ENCODE results near the gene IQGAP2. TPM values are rescaled to one million over a fixed set of nuclear protein-coding genes. Genes with fewer than 3 reads are reported as not detected.
"Not testable (repeated sequence)": the region's sequence is repeated elsewhere in the genome, so short reads cannot be mapped to it uniquely, and the experiment has no call there.

The IQGAP2 gene
- polyA plus RNA-seq, 1 donor: 8.2 TPM

GRCh38 chr5:76412511-76412910 lies 9.4 kb downstream of the IQGAP2 start:
- DNase-seq (ENCODE audit: low read depth): no peak

DNA sequence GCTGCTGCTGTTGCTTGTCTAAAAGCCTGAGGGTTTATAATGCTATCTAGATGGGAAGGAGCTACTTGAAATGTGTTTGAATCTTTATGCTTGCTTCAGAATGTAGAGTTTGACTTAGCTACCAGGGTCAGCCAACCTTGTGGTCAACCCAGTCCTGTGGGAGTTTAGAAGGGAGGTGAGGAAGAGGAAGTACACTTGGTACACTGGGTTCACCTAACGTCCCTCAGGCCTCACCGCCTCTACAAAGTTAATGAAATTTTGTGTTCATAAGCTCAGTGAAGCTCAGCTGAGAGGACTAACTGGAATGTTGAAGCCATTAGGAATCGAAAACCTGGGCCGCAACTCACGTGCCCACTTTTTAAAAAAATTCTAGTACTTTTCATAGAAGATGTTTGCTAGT lies 10.7 kb downstream of the IQGAP2 start:
- DNase-seq (ENCODE audit: low read depth): no peak

- no peak for DNase-seq (ENCODE audit: low read depth)
Measured at GRCh38 chr5:76414788-76415187, 11.7 kb downstream of the IQGAP2 start.

- DNase-seq (ENCODE audit: low read depth): no peak
Measured at GRCh38 chr5:76415855-76416254, 12.8 kb downstream of the IQGAP2 start.

DNA sequence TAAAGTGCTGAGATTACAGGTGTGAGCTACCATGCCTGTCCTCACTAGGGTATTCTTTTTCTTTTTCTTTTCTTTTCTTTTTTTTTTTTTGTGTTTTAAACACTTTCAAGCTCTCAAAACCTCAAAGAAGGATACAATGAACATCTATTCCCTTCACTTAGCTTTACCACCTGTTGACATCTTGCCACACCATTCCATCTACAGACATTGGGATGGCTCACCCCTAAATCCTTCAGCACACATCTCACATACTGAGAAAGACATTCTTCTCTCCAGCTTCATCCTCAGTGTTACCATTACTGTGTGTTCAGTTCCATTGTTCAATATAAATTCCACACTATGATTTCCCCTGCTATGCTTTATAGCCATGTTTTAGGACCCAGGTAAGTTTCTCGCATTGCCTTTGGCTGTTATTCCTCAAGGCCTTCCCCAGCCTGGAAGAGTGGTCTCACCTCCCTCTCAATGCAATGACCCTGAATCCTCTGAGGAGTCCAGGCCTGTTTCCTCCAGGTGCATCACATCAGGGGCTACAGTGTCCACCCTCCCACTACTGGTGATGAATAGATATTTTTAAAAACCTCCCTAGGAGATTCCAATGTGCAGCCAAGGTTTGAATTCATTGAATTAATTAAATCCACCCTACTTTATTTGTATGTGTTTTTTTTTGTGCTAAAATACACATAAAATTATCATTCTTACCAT lies 16.7 kb downstream of the IQGAP2 start:
- DNase-seq (ENCODE audit: low read depth): no peak

DNA sequence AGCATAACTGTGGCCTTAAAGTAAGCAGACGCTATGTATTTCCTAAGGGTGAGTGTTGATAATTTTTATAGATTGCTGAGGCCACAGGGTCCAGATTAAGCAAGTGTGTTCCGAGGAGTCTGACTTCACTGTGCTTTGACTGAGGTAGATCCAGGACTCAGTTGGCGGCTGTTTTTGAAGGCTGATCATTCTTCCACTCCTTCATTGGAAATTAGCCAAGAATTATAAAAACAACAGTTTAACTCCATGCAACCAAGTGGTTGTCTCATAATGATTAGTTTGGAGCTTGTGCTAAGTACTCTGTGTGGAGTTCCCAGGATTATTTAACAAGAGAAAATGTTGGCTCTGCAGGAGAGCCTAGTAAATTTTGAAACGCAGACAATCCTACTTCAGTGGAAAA lies 19.1 kb downstream of the IQGAP2 start:
- no peak for DNase-seq (ENCODE audit: low read depth)

DNA sequence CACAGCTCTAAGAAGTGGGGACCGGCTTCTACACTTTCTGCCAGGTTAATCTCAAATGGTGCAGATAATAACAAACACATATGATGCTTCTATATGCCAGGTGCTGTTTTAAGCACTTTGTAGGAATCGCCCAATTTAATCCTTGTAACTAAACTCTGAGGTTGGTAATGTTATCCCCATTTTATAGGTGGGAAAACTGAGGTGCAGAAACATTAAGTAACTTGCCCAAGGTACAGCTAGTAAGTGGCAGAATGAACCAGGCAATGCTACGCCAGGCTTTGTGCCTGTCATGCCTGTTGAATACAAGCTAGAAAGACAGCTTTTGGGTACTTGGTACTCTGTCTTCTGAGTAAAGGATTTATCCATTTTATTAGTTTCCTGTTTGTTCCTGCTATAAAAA lies 19.7 kb downstream of the IQGAP2 start:
- DNase-seq (ENCODE audit: low read depth): no peak

DNA sequence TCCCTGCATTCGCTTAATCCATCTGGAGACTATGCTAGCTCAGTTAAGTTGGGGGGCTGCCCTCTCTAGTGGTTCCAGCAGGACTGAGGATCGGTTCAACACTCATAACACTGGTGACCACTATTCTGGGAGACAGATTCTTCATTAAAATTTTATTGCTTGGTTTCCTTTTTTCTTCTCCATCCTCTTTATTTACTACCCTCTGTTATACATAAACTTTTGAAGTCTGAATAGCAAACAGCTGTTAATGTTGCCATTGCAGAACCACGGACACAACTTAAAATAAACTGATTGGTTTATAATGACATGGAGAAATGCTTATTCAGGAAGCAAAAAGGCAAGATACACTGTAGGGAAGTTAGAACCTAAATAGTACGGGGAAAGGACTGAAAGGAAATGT lies 22.1 kb downstream of the IQGAP2 start:
- DNase-seq (ENCODE audit: low read depth): no peak

- DNase-seq (ENCODE audit: low read depth): no peak
Measured at GRCh38 chr5:76425928-76426804, 23.1 kb downstream of the IQGAP2 start.

DNA sequence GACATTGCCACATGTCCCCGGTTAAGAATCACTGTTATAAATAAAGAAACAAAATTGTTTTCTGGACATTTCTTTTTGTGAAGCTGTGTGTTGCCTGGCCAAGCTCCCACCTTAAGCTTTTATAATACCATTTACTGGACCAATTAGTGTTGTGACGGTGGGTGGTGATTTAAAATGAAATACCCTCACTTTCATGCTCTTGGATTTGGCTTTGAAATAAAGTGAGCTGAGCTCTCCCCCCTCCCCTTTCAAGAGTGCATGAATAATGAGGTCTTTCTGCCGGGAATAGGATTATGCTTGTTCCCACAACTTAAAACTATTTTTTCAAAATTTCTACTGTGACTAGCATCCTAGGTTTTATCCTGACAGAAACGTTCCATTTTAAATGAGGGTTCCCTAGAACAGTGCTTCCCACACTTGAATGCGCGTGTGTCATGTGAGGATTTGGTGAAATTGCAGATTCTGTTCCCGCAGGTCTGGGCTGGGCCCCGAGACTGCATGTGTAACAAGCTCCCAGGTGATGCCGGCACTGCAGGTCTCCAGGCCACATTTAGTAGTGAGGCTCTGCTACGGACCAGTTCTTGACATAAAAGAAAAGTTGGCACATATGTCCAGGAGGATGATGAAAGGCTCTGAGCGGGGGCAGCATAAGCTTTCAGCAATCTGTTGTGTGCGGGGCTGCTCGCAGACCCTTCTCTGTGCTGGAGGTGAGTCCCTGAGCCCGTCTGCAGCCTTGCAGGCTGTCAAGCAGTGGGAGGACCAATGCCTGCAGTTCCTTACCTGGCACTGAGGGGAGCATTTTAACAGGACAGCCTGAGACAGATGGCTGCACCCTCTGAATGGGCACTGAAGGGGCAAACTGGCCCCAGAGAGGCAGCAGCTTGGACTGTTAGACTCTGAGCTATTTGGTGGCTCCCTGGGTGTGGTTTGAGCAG lies 24.4 kb downstream of the IQGAP2 start:
- no peak for DNase-seq (ENCODE audit: low read depth)

- not testable (repeated sequence) for DNase-seq (ENCODE audit: low read depth)
Measured at GRCh38 chr5:76428550-76428949, 25.5 kb downstream of the IQGAP2 start.

DNA sequence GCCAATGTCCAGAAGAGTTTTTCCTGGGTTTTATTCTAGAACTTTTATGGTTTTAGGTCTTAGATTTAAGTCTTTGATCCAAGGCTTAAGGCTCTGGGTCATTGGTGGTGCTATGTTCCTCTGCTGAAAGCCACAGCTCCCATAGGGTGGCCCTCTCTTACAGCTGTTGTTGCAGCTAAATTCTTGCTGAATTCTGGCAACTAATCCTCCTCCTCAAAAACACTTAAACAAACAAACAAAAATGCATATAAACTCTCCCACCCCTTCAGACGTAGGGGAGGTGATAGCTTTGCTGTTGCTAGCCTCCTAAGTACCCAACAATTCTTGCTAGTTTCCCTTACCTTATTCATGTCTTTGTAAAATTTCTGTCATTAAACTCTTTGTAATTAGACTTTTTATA lies 30.2 kb downstream of the IQGAP2 start:
- DNase-seq (ENCODE audit: low read depth): no peak

GRCh38 chr5:76437507-76437906 lies 34.4 kb downstream of the IQGAP2 start:
- DNase-seq (ENCODE audit: low read depth): not testable (repeated sequence)

DNA sequence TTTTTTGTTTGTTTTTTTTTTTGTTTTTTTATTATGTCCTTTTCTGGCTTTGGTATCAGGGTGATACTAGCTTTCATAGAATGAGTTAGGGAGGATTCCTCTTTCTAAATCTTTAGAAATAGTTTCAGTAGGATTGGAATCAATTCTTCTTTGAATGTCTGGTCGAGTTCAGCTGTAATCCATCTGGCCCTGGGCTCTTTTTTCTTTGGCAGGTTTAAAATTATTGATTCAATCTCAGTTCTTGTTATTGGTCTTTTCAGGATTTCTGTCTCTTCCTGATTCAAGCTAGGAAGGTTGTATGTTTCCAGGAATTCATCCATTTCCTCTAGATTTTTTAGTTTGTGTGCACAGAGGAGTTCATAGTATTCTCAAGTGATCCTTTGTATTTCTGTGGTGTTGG lies 34.9 kb downstream of the IQGAP2 start:
- DNase-seq (ENCODE audit: low read depth): no peak

- no peak for DNase-seq (ENCODE audit: low read depth)
Measured at GRCh38 chr5:76439201-76439600, 36.1 kb downstream of the IQGAP2 start.

- no peak for DNase-seq (ENCODE audit: low read depth)
Measured at GRCh38 chr5:76439929-76440328, 36.8 kb downstream of the IQGAP2 start.

DNA sequence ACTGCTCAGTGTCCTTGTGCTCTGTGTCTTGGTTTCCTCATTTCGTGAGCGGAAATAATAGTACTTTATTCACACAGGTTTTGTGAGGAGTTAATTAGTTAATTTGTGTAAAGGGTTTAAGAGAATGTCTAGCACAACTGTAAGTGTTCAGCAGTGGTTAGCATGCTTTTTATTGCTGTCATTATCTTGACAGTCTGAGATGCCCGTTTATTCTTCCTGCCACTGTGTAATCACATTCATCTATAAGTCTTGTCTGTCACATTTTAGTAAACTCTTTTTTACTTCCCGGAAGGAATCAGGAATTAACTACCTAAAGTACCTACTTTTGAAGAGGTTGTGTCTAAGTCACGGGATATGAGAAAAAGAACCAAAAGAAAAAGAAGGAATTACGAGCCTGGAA lies 38.0 kb downstream of the IQGAP2 start:
- DNase-seq (ENCODE audit: low read depth): no peak

GRCh38 chr5:76441890-76442673 lies 39.0 kb downstream of the IQGAP2 start:
- no peak for DNase-seq (ENCODE audit: low read depth)

GRCh38 chr5:76443066-76443800 lies 40.1 kb downstream of the IQGAP2 start:
- no peak for DNase-seq (ENCODE audit: low read depth)

GRCh38 chr5:76445063-76445462 lies 42.0 kb downstream of the IQGAP2 start:
- DNase-seq (ENCODE audit: low read depth): no peak

DNA sequence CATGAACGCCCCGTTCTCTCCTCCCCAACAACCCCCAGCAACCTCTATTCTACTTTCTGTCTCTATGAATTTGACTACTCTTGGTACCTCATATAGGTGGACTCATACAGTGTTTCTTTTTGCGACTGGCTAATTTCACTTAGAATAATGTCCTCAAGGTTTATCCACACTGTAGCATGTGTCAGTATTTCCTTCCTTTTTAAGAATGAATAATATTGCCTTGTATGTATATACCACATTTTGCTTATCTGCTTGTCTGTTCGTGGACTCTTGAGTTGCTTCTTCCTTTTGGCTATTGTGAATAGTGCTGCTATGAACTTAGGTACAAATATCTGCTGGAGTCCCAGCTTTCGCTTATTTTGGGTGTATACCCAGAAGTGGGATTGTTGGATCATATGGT lies 42.7 kb downstream of the IQGAP2 start:
- no peak for DNase-seq (ENCODE audit: low read depth)
